Measurements from ENCODE around the gene TUBB1.
"Not testable (repeated sequence)": the region's sequence is repeated elsewhere in the genome, so short reads cannot be mapped to it uniquely, and the experiment has no call there.

TUBB1 gene

GRCh38 chr20:59005523-59006166, 13.6 kb upstream of the TUBB1 start:
- peaks cover 12% of the 10 kb centered on the region for H3K4me1 ChIP-seq
- H3K9me3 ChIP-seq, result no peaks in the 10 kb centered on the region
- no peak for DNase-seq (ENCODE audit: low spot score in 2 of 2)
- no peaks in the 10 kb centered on the region for H3K27me3 ChIP-seq (ENCODE audit: low read depth)
- H3K4me3 ChIP-seq, result peak overlapping the region; percentile 59
- in situ Hi-C loops (cut with MboI; ENCODE audit: low sequenced_read_pairs), result no loop called here
- peaks cover 14% of the 10 kb centered on the region for H3K36me3 ChIP-seq (replicated peaks)

GRCh38 chr20:59006167-59006863, 12.9 kb upstream of the TUBB1 start:
- H3K27me3 ChIP-seq (ENCODE audit: low read depth), result no peaks in the 10 kb centered on the region
- H3K36me3 ChIP-seq (replicated peaks), result peaks cover 7% of the 10 kb centered on the region
- DNase-seq (ENCODE audit: low spot score in 2 of 2), result peak in 1 of 2 experiments; percentile 35
- H3K9me3 ChIP-seq, result no peaks in the 10 kb centered on the region
- peaks cover 19% of the 10 kb centered on the region for H3K4me1 ChIP-seq
- in situ Hi-C loops (cut with MboI; ENCODE audit: low sequenced_read_pairs), result no loop called here
- H3K4me3 ChIP-seq, result peak overlapping the region; percentile 59

- peaks cover 21% of the 10 kb centered on the region for H3K4me1 ChIP-seq
- H3K4me3 ChIP-seq, result peak within 1 kb of the TSS; percentile 59
- in situ Hi-C loops (cut with MboI; ENCODE audit: low sequenced_read_pairs), result no loop called here
- no peaks in the 10 kb centered on the region for H3K27me3 ChIP-seq (ENCODE audit: low read depth)
- peaks cover 3% of the 10 kb centered on the region; the same call in 1 of the 2 replicates for H3K36me3 ChIP-seq (replicated peaks)
- DNase-seq (ENCODE audit: low spot score in 2 of 2), result peak; percentile 50 to 76
- H3K9me3 ChIP-seq, result no peaks in the 10 kb centered on the region
Measured at GRCh38 chr20:59006864-59007664, 12.2 kb upstream of the TUBB1 start, which contains the start of gene CTSZ. TSS of gene CTSZ (minus strand) at chr20:59007254. CDS start at chr20:59007128, 126 bp downstream.

GRCh38 chr20:59007665-59008511, 11.3 kb upstream of the TUBB1 start:
- Histone ChIP-seq H3K4me3 (peak overlapping the region; percentile 59; the same call in 1 of the 2 replicates), H3K36me3 (replicated peaks) (peaks cover 3% of the 10 kb centered on the region; the same call in 1 of the 2 replicates), H3K27me3 (ENCODE audit: low read depth) (no peaks in the 10 kb centered on the region), H3K4me1 (peaks cover 21% of the 10 kb centered on the region), H3K9me3 (no peaks in the 10 kb centered on the region)
- in situ Hi-C loops (cut with MboI; ENCODE audit: low sequenced_read_pairs), result no loop called here
- DNase-seq (ENCODE audit: low spot score in 2 of 2), result no peak

- no peak for DNase-seq (ENCODE audit: low spot score in 2 of 2)
- no peaks in the 10 kb centered on the region for H3K9me3 ChIP-seq
- in situ Hi-C loops (cut with MboI; ENCODE audit: low sequenced_read_pairs), result no loop called here
- H3K4me1 ChIP-seq, result peaks cover 21% of the 10 kb centered on the region
- H3K27me3 ChIP-seq (ENCODE audit: low read depth), result no peaks in the 10 kb centered on the region
- H3K4me3 ChIP-seq, result no peak overlapping the region
- H3K36me3 ChIP-seq (replicated peaks), result peaks cover under 1% of the 10 kb centered on the region; the same call in 1 of the 2 replicates
Measured at GRCh38 chr20:59008715-59009336, 10.4 kb upstream of the TUBB1 start.

GRCh38 chr20:59010321-59010994, 8.8 kb upstream of the TUBB1 start:
- Histone ChIP-seq H3K4me3 (no peak overlapping the region), H3K4me1 (peaks cover 18% of the 10 kb centered on the region), H3K27me3 (ENCODE audit: low read depth) (no peaks in the 10 kb centered on the region), H3K36me3 (replicated peaks) (no peaks in the 10 kb centered on the region; the same call in 1 of the 2 replicates), H3K9me3 (no peaks in the 10 kb centered on the region)
- in situ Hi-C loops (cut with MboI; ENCODE audit: low sequenced_read_pairs), result no loop called here
- no peak for DNase-seq (ENCODE audit: low spot score in 2 of 2)

- Histone ChIP-seq H3K27me3 (ENCODE audit: low read depth) (no peaks in the 10 kb centered on the region), H3K9me3 (no peaks in the 10 kb centered on the region), H3K4me1 (peaks cover 12% of the 10 kb centered on the region), H3K4me3 (no peak overlapping the region), H3K36me3 (replicated peaks) (no peaks in the 10 kb centered on the region)
- peak in 1 of 2 experiments; percentile 41 for DNase-seq (ENCODE audit: low spot score in 2 of 2)
- in situ Hi-C loops (cut with MboI; ENCODE audit: low sequenced_read_pairs), result no loop called here
Measured at GRCh38 chr20:59010995-59011873, 8.0 kb upstream of the TUBB1 start.

GRCh38 chr20:59011874-59012157, 7.4 kb upstream of the TUBB1 start:
- H3K9me3 ChIP-seq; H3K27me3 ChIP-seq (ENCODE audit: low read depth); DNase-seq (ENCODE audit: low spot score in 2 of 2); H3K4me3 ChIP-seq; in situ Hi-C loops (cut with MboI; ENCODE audit: low sequenced_read_pairs); H3K36me3 ChIP-seq (replicated peaks): not testable (repeated sequence)
- H3K4me1 ChIP-seq, result peaks cover 12% of the 10 kb centered on the region

GRCh38 chr20:59013031-59013951, 5.9 kb upstream of the TUBB1 start:
- no peak for DNase-seq (ENCODE audit: low spot score in 2 of 2)
- H3K36me3 ChIP-seq (replicated peaks), result no peaks in the 10 kb centered on the region
- in situ Hi-C loops (cut with MboI; ENCODE audit: low sequenced_read_pairs), result no loop called here
- no peaks in the 10 kb centered on the region for H3K9me3 ChIP-seq
- H3K27me3 ChIP-seq (ENCODE audit: low read depth), result no peaks in the 10 kb centered on the region
- H3K4me1 ChIP-seq, result peaks cover 9% of the 10 kb centered on the region
- no peak overlapping the region for H3K4me3 ChIP-seq

- no peak for DNase-seq (ENCODE audit: low spot score in 2 of 2)
- in situ Hi-C loops (cut with MboI; ENCODE audit: low sequenced_read_pairs), result no loop called here
- Histone ChIP-seq H3K4me3 (no peak overlapping the region), H3K4me1 (peaks cover 9% of the 10 kb centered on the region), H3K27me3 (ENCODE audit: low read depth) (no peaks in the 10 kb centered on the region), H3K36me3 (replicated peaks) (no peaks in the 10 kb centered on the region), H3K9me3 (no peaks in the 10 kb centered on the region)
Measured at GRCh38 chr20:59013959-59014608, 5.1 kb upstream of the TUBB1 start.

All from HAP-1 (cell line).